CD4-positive, alpha-beta T cell treated with Interleukin-17A for 4 hours (primary cell): ENCODE data around the gene JPH3.
"Not testable (repeated sequence)": the region's sequence is repeated elsewhere in the genome, so short reads cannot be mapped to it uniquely, and the experiment has no call there.

Experiments
- DNase-seq: peaks from one replicate; pipeline ENCODE4 v3.0.0-alpha.2; 2020; ENCODE audit warnings: mixed read lengths

Gene JPH3

GRCh38 chr16:87658564-87659225, 56.4 kb downstream of the JPH3 start:
- no peak for DNase-seq

- peak; percentile 17 for DNase-seq
Measured at GRCh38 chr16:87661561-87661960, 59.3 kb downstream of the JPH3 start.

GRCh38 chr16:87662254-87663204, 60.2 kb downstream of the JPH3 start:
- DNase-seq, result no peak

GRCh38 chr16:87664792-87665191, 62.5 kb downstream of the JPH3 start:
- no peak for DNase-seq

- DNase-seq, result no peak
Measured at GRCh38 chr16:87665193-87665592, 62.9 kb downstream of the JPH3 start.

GRCh38 chr16:87666919-87667318, 64.6 kb downstream of the JPH3 start:
- DNase-seq, result no peak

GRCh38 chr16:87667443-87667842, 65.1 kb downstream of the JPH3 start:
- no peak for DNase-seq

- no peak for DNase-seq
Measured at GRCh38 chr16:87667946-87668345, 65.6 kb downstream of the JPH3 start.

GRCh38 chr16:87669672-87670071, 67.4 kb downstream of the JPH3 start:
- no peak for DNase-seq

- DNase-seq, result no peak
Measured at GRCh38 chr16:87671221-87671620, 68.9 kb downstream of the JPH3 start.

- DNase-seq, result no peak
Measured at GRCh38 chr16:87671715-87672270, 69.5 kb downstream of the JPH3 start.

GRCh38 chr16:87674419-87674818, 72.1 kb downstream of the JPH3 start:
- DNase-seq, result no peak

GRCh38 chr16:87675111-87675719, 72.9 kb downstream of the JPH3 start:
- no peak for DNase-seq

GRCh38 chr16:87677830-87678229, 75.5 kb downstream of the JPH3 start:
- DNase-seq, result no peak

- DNase-seq, result no peak
Measured at GRCh38 chr16:87678618-87679017, 76.3 kb downstream of the JPH3 start.

- no peak for DNase-seq
Measured at GRCh38 chr16:87679593-87680271, 77.4 kb downstream of the JPH3 start.

GRCh38 chr16:87680272-87680644, 78.0 kb downstream of the JPH3 start:
- DNase-seq, result no peak

- not testable (repeated sequence) for DNase-seq
Measured at GRCh38 chr16:87681051-87681602, 78.8 kb downstream of the JPH3 start.

GRCh38 chr16:87681981-87682570, 79.8 kb downstream of the JPH3 start:
- no peak for DNase-seq

- no peak for DNase-seq
Measured at GRCh38 chr16:87682852-87683399, 80.6 kb downstream of the JPH3 start.

- no peak for DNase-seq
Measured at GRCh38 chr16:87684106-87684677, 81.9 kb downstream of the JPH3 start.
